IMR-90 (cell line): ENCODE results near the gene DDX53. TPM values are rescaled to one million over a fixed set of nuclear protein-coding genes. Genes with fewer than 3 reads are reported as not detected.

ENCODE experiments used
- ATAC-seq: fragments of 200-7000 bp; cut with Tn5 transposase; 2 replicates; pipeline ENCODE4 v1.9.1; 2020; ENCODE audit warnings: low read depth, mild to moderate bottlenecking, moderate library complexity
- BruUV-seq: library from RNA; stranded (reverse); fragments of 400-500 nt; replicated peaks from 2 replicates; lab custom pipeline; 2021; lab: Mats Ljungman, UMichigan
- CTCF ChIA-PET: fragments of 300-600 bp; formaldehyde crosslinking; extraction: SDS; loops from one replicate; lab custom pipeline; 2021; ENCODE audit warnings: antibody characterized with exemption; lab: Yijun Ruan, JAX
- POLR2A ChIA-PET: fragments of 300-600 bp; sonication (Branson Sonifier 250); formaldehyde crosslinking; loops from one replicate; lab custom pipeline; 2022; ENCODE audit warnings: antibody characterized with exemption; ENCODE audit not compliant: unreplicated experiment; lab: Charles Lee
- DNase-seq: peaks from one replicate; pipeline ENCODE4 v3.0.0; 2013
- H2AFZ ChIP-seq: replicated peaks from 2 replicates; pipeline ENCODE3; 2013; ENCODE audit warnings: low read length, mild to moderate bottlenecking; ENCODE audit not compliant: poor library complexity
- H2AK5ac ChIP-seq: 2 replicates; pipeline ENCODE4 v1.6.1; 2013; ENCODE audit warnings: low read depth, low read length, inconsistent platforms
- H2AK9ac ChIP-seq: replicated peaks from 2 replicates; pipeline ENCODE3; 2013; ENCODE audit warnings: mild to moderate bottlenecking, low read depth, low read length, moderate library complexity; ENCODE audit not compliant: poor library complexity
- H2BK120ac ChIP-seq: 2 replicates; pipeline ENCODE4 v1.6.1; 2013; ENCODE audit warnings: low read depth, low read length, inconsistent platforms
- H2BK15ac ChIP-seq: 3 replicates; pipeline ENCODE4 v1.6.1; 2013; ENCODE audit warnings: low read depth, low read length, inconsistent platforms
- H2BK20ac ChIP-seq: 2 replicates; pipeline ENCODE4 v1.6.1; 2013; ENCODE audit warnings: low read depth, mild to moderate bottlenecking, inconsistent platforms, low read length, moderate library complexity
- H2BK5ac ChIP-seq: 2 replicates; pipeline ENCODE4 v1.6.1; 2013; ENCODE audit warnings: mild to moderate bottlenecking, low read depth, low read length, inconsistent platforms; ENCODE audit not compliant: poor library complexity, severe bottlenecking
- H3K14ac ChIP-seq: replicated peaks from 2 replicates; pipeline ENCODE4 v1.6.1; 2013; ENCODE audit warnings: low read depth, low read length, inconsistent platforms
- H3K18ac ChIP-seq: 2 replicates; pipeline ENCODE4 v1.6.1; 2013; ENCODE audit warnings: low read depth, low read length, control low read depth
- H3K23ac ChIP-seq: 2 replicates; pipeline ENCODE4 v1.6.1; 2013; ENCODE audit warnings: low read depth, low read length, inconsistent platforms
- H3K27ac ChIP-seq: 2 replicates; pipeline ENCODE4 v1.5.1; 2013; ENCODE audit warnings: mild to moderate bottlenecking, control low read depth, low read length; ENCODE audit not compliant: insufficient read depth
- H3K27me3 ChIP-seq: 2 replicates; pipeline ENCODE4 v1.6.1; 2013; ENCODE audit warnings: low read length; ENCODE audit not compliant: control insufficient read depth, insufficient read depth
- H3K36me3 ChIP-seq: 2 replicates; pipeline ENCODE4 v1.6.1; 2013; ENCODE audit warnings: low read length, mixed read lengths; ENCODE audit not compliant: control insufficient read depth, insufficient read depth
- H3K4ac ChIP-seq: 2 replicates; pipeline ENCODE4 v1.6.1; 2013; ENCODE audit warnings: low read depth, low read length, inconsistent platforms
- H3K4me1 ChIP-seq: 2 replicates; pipeline ENCODE4 v1.6.1; 2013; ENCODE audit warnings: low read length, mixed read lengths; ENCODE audit not compliant: control insufficient read depth, insufficient read depth
- H3K4me2 ChIP-seq: 2 replicates; pipeline ENCODE4 v1.6.1; 2013; ENCODE audit warnings: low read depth, mild to moderate bottlenecking, control low read depth, low read length, moderate library complexity
- H3K4me3 ChIP-seq: 2 replicates; pipeline ENCODE4 v1.5.1; 2013; ENCODE audit warnings: low read depth, mild to moderate bottlenecking, control low read depth, low read length, moderate library complexity; ENCODE audit not compliant: insufficient read depth
- H3K56ac ChIP-seq: 2 replicates; pipeline ENCODE4 v1.6.1; 2013; ENCODE audit warnings: low read length, inconsistent platforms; ENCODE audit not compliant: insufficient read depth; ENCODE audit errors: extremely low read depth
- H3K79me1 ChIP-seq, 2 experiments: 2 replicates each; pipeline ENCODE4 v1.6.1; 2013; ENCODE audit warnings: low read length in 2 of 2, inconsistent platforms in 1 of 2, low read depth in 1 of 2
- H3K9ac ChIP-seq: 2 replicates; pipeline ENCODE4 v1.6.1; 2013; ENCODE audit warnings: low read depth, low read length, control low read depth
- H3K9me1 ChIP-seq: 2 replicates; pipeline ENCODE4 v1.6.1; 2013; ENCODE audit warnings: low read length, inconsistent platforms; ENCODE audit not compliant: insufficient read depth
- H3K9me3 ChIP-seq: 2 replicates; pipeline ENCODE4 v1.6.1; 2013; ENCODE audit warnings: low read length; ENCODE audit not compliant: control insufficient read depth, insufficient read depth
- H4K20me1 ChIP-seq: 2 replicates; pipeline ENCODE4 v1.6.1; 2013; ENCODE audit warnings: low read length, inconsistent platforms; ENCODE audit not compliant: insufficient read depth
- H4K5ac ChIP-seq: 2 replicates; pipeline ENCODE4 v1.6.1; 2013; ENCODE audit warnings: mild to moderate bottlenecking, low read depth, low read length, control low read depth
- H4K8ac ChIP-seq, 2 experiments: 2 replicates each; pipeline ENCODE4 v1.6.1; 2013; ENCODE audit warnings: low read depth in 2 of 2, low read length in 2 of 2, control low read depth in 1 of 2, inconsistent platforms in 1 of 2
- H4K91ac ChIP-seq: 2 replicates; pipeline ENCODE4 v1.6.1; 2013; ENCODE audit warnings: low read depth, low read length, inconsistent platforms; ENCODE audit not compliant: insufficient read depth
- MAFK ChIP-seq: IDR thresholded peaks from 2 replicates; pipeline ENCODE4 v1.6.1; 2012; ENCODE audit warnings: low read depth, low read length, improper control_type of control experiment
- NFE2L2 ChIP-seq: fragments of 150-350 bp; IDR thresholded peaks from 2 replicates; pipeline ENCODE4 v1.6.1; 2016; ENCODE audit warnings: low read depth, mild to moderate bottlenecking, low read length
- WGBS, 2 experiments: methylation state at CpG; one replicate each; pipeline versions ENCODE4 v1.1.5 to v1.1.7; 2013; ENCODE audit warnings: missing lambda C conversion rate in 2 of 2; ENCODE audit not compliant: insufficient read length in 1 of 2; ENCODE audit errors: extremely low coverage in 2 of 2; 5-methylcytosine and 5-hydroxymethylcytosine counted together
- dilution Hi-C: fragments of 300-500 bp; cut with HindIII; formaldehyde crosslinking; loops from one replicate; pipeline ENCODE4 v1.14.3; 2018; ENCODE audit warnings: low sequenced_read_pairs; ENCODE audit not compliant: unreplicated experiment
- in situ Hi-C: fragments of 300-500 bp; cut with MboI; formaldehyde crosslinking; loops from 3 replicates; pipeline ENCODE4 v1.14.3; 2019; ENCODE audit warnings: low sequenced_read_pairs, inconsistent platforms, mixed read lengths
- intact Hi-C: fragments of 100-400 bp; cut with micrococcal nuclease; formaldehyde crosslinking; loops from 2 replicates; pipeline ENCODE4 v1.10.0; 2022
- polyA plus RNA-seq, 3 experiments: library from polyadenylated mRNA; depleted of rRNA; stranded (reverse); fragments of >200 nt; gene quantifications; 2 replicates each; pipeline ENCODE4 v1.2.3, GENCODE V29; 2012; ENCODE audit warnings: low replicate concordance in 1 of 3
- total RNA-seq: library from RNA; depleted of rRNA; stranded (reverse); fragments of >200 nt; gene quantifications from 2 replicates; pipeline ENCODE4 v1.2.3, GENCODE V29; 2012

Gene DDX53
- total and polyA plus RNA-seq, 2 of the 4 experiments (the other 2 are of a cell fraction): not detected

- Histone ChIP-seq H3K18ac (no peak overlapping the region), H3K36me3 (no peaks in the 10 kb centered on the region), H3K4me3 (no peak overlapping the region), H3K9ac (no peak overlapping the region), H2BK120ac (no peak overlapping the region), H4K5ac (no peak overlapping the region), H3K27ac (no peak overlapping the region), H3K4me1 (no peaks in the 10 kb centered on the region), H4K8ac (no peak overlapping the region), H3K14ac (no peak overlapping the region), H3K56ac (no peak overlapping the region), H4K91ac (no peak overlapping the region), H2AK5ac (no peak overlapping the region), H2AFZ (no peak overlapping the region), H3K79me1 (no peaks in the 10 kb centered on the region), H2BK5ac (no peak overlapping the region), H2BK15ac (no peak overlapping the region), H2AK9ac (no peak overlapping the region), H4K20me1 (no peaks in the 10 kb centered on the region), H2BK20ac (no peak overlapping the region), H3K4me2 (no peak overlapping the region), H3K4ac (no peak overlapping the region), H3K27me3 (no peaks in the 10 kb centered on the region), H3K9me1 (no peaks in the 10 kb centered on the region), H3K9me3 (no peaks in the 10 kb centered on the region), H3K23ac (no peak overlapping the region)
- no TSS peak for BruUV-seq
- in situ Hi-C loops: no loop called here
- ChIA-PET POLR2A (no interaction called here), CTCF (no interaction called here)
- ATAC-seq (no peak), DNase-seq (no peak)
- dilution Hi-C loops: no loop called here
- no CpG with 5 or more reads among the region's 3 CpGs for WGBS, 2 experiments
- intact Hi-C loops: no loop called here
- TF ChIP-seq NFE2L2 (no peak), MAFK (no peak)
Measured at GRCh38 chrX:23052324-23052723, 52.6 kb downstream of the DDX53 start.
